ENCODE results near the gene EPB41L1.

EPB41L1 gene

GRCh38 chr20:36150489-36150846 is 4.1 kb upstream of the EPB41L1 start (continued):
- TF ChIP-seq ZNF624 (tag by site-specific recombination; IDR thresholded peaks at IDR 0.05) (no peak), ZNF140 (tag by site-specific recombination; IDR thresholded peaks at IDR 0.05) (no peak), ZNF121 (tag by site-specific recombination; IDR thresholded peaks at IDR 0.05) (no peak), ZNF114 (tag by site-specific recombination; IDR thresholded peaks at IDR 0.05) (no peak), ZNF433 (tag by site-specific recombination; IDR thresholded peaks at IDR 0.05; ENCODE audit: low read depth) (no peak), SALL2 (tag by site-specific recombination; IDR thresholded peaks at IDR 0.05; ENCODE audit: borderline replicate concordance) (no peak)

- no peak overlapping the region for H3K27ac ChIP-seq (ENCODE audit: extremely low read depth, low read depth, low read length)
- H3K4me1 ChIP-seq (ENCODE audit: control insufficient read depth, insufficient read depth, low read length), result peaks cover 8% of the 10 kb centered on the region
- ChIA-PET POLR2A (no interaction called here), CTCF (interaction anchor here (0.9 to 1.1 kb wide), 2 partner anchors 48 to 196 kb away, joined by 3 read pairs; no protein-coding TSS in a partner anchor)
- no peak for TF ChIP-seq ZNF394 (tag by site-specific recombination; IDR thresholded peaks at IDR 0.05; ENCODE audit: borderline replicate concordance)
- TF ChIP-seq ZNF529 (tag by site-specific recombination; IDR thresholded peaks at IDR 0.05; ENCODE audit: insufficient replicate concordance), result no peak
- no peak for TF ChIP-seq ZFP41 (tag by site-specific recombination; IDR thresholded peaks at IDR 0.05; ENCODE audit: borderline replicate concordance)
- no peak for TF ChIP-seq ZNF585B (tag by site-specific recombination; IDR thresholded peaks at IDR 0.05)
- no peak for TF ChIP-seq ZNF391 (tag by site-specific recombination; IDR thresholded peaks at IDR 0.05; ENCODE audit: borderline replicate concordance, low read depth)
- no peak for TF ChIP-seq ZNF548 (tag by site-specific recombination; IDR thresholded peaks at IDR 0.05)
- TF ChIP-seq ZNF112 (tag by site-specific recombination; IDR thresholded peaks at IDR 0.05), result no peak
- no peak for TF ChIP-seq ZBTB21 (tag by site-specific recombination; IDR thresholded peaks at IDR 0.05)
- TF ChIP-seq, protein P1, sequence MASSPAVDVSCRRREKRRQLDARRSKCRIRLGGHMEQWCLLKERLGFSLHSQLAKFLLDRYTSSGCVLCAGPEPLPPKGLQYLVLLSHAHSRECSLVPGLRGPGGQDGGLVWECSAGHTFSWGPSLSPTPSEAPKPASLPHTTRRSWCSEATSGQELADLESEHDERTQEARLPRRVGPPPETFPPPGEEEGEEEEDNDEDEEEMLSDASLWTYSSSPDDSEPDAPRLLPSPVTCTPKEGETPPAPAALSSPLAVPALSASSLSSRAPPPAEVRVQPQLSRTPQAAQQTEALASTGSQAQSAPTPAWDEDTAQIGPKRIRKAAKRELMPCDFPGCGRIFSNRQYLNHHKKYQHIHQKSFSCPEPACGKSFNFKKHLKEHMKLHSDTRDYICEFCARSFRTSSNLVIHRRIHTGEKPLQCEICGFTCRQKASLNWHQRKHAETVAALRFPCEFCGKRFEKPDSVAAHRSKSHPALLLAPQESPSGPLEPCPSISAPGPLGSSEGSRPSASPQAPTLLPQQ (tag by site-specific recombination; IDR thresholded peaks at IDR 0.05), result no peak
- no peak for TF ChIP-seq ZNF16 (tag by site-specific recombination; IDR thresholded peaks at IDR 0.05; ENCODE audit: low read depth)
- TF ChIP-seq ZNF10 (tag by site-specific recombination; IDR thresholded peaks at IDR 0.05), result no peak
- TF ChIP-seq ZNF214 (tag by site-specific recombination; IDR thresholded peaks at IDR 0.05; ENCODE audit: borderline replicate concordance), result no peak
- no peaks in the 10 kb centered on the region for H3K9me3 ChIP-seq (ENCODE audit: control insufficient read depth, insufficient read depth, low read depth, low read length)
- H3K36me3 ChIP-seq (ENCODE audit: control insufficient read depth in 2 of 2, insufficient read depth in 1 of 2, low read length in 2 of 2), result no peaks in the 10 kb centered on the region
- no peak overlapping the region for H3K4me3 ChIP-seq (ENCODE audit: low read depth, low read length)
These were observed 3.5 kb upstream of the EPB41L1 start for GRCh38 chr20:36150847-36151539.

- H3K4me1 ChIP-seq (ENCODE audit: control insufficient read depth, insufficient read depth, low read length), result peaks cover 8% of the 10 kb centered on the region
- ChIA-PET CTCF (interaction anchor here (0.6 to 1.6 kb wide), 2 partner anchors 48 to 197 kb away, joined by 3 to 4 read pairs; no protein-coding TSS in a partner anchor), POLR2A (no interaction called here)
- H3K36me3 ChIP-seq (ENCODE audit: control insufficient read depth in 2 of 2, insufficient read depth in 1 of 2, low read length in 2 of 2), result no peaks in the 10 kb centered on the region
- H3K4me3 ChIP-seq (ENCODE audit: low read depth, low read length), result no peak overlapping the region
- H3K27ac ChIP-seq (ENCODE audit: extremely low read depth, low read depth, low read length), result no peak overlapping the region
- H3K9me3 ChIP-seq (ENCODE audit: control insufficient read depth, insufficient read depth, low read depth, low read length), result no peaks in the 10 kb centered on the region
- TF ChIP-seq, protein P2, sequence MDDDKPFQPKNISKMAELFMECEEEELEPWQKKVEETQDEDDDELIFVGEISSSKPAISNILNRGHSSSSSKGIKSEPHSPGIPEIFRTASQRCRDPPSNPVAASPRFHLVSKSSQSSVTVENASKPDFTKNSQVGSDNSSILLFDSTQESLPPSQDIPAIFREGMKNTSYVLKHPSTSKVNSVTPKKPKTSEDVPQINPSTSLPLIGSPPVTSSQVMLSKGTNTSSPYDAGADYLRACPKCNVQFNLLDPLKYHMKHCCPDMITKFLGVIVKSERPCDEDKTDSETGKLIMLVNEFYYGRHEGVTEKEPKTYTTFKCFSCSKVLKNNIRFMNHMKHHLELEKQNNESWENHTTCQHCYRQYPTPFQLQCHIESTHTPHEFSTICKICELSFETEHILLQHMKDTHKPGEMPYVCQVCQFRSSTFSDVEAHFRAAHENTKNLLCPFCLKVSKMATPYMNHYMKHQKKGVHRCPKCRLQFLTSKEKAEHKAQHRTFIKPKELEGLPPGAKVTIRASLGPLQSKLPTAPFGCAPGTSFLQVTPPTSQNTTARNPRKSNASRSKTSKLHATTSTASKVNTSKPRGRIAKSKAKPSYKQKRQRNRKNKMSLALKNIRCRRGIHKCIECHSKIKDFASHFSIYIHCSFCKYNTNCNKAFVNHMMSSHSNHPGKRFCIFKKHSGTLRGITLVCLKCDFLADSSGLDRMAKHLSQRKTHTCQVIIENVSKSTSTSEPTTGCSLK (tag by site-specific recombination; IDR thresholded peaks at IDR 0.05), result no peak
- TF ChIP-seq ZNF350 (tag by site-specific recombination; IDR thresholded peaks at IDR 0.05), result no peak
- no peak for TF ChIP-seq MZF1 (tag by site-specific recombination; IDR thresholded peaks at IDR 0.05; ENCODE audit: borderline replicate concordance)
- TF ChIP-seq ZNF521 (tag by site-specific recombination; IDR thresholded peaks at IDR 0.05), result no peak
- peak; percentile 31; the same call in 1 of the 2 replicates for TF ChIP-seq PRDM1 (tag by site-specific recombination; IDR thresholded peaks at IDR 0.05)
- TF ChIP-seq, protein P3, sequence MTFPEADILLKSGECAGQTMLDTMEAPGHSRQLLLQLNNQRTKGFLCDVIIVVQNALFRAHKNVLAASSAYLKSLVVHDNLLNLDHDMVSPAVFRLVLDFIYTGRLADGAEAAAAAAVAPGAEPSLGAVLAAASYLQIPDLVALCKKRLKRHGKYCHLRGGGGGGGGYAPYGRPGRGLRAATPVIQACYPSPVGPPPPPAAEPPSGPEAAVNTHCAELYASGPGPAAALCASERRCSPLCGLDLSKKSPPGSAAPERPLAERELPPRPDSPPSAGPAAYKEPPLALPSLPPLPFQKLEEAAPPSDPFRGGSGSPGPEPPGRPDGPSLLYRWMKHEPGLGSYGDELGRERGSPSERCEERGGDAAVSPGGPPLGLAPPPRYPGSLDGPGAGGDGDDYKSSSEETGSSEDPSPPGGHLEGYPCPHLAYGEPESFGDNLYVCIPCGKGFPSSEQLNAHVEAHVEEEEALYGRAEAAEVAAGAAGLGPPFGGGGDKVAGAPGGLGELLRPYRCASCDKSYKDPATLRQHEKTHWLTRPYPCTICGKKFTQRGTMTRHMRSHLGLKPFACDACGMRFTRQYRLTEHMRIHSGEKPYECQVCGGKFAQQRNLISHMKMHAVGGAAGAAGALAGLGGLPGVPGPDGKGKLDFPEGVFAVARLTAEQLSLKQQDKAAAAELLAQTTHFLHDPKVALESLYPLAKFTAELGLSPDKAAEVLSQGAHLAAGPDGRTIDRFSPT (tag by site-specific recombination; IDR thresholded peaks at IDR 0.05), result no peak
- TF ChIP-seq SP7 (tag by site-specific recombination; IDR thresholded peaks at IDR 0.05), result no peak
- TF ChIP-seq, protein P4, sequence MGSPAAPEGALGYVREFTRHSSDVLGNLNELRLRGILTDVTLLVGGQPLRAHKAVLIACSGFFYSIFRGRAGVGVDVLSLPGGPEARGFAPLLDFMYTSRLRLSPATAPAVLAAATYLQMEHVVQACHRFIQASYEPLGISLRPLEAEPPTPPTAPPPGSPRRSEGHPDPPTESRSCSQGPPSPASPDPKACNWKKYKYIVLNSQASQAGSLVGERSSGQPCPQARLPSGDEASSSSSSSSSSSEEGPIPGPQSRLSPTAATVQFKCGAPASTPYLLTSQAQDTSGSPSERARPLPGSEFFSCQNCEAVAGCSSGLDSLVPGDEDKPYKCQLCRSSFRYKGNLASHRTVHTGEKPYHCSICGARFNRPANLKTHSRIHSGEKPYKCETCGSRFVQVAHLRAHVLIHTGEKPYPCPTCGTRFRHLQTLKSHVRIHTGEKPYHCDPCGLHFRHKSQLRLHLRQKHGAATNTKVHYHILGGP (tag by site-specific recombination; IDR thresholded peaks at IDR 0.05), result no peak
These were observed 2.3 kb upstream of the EPB41L1 start for GRCh38 chr20:36152261-36152660.
